ENCODE data around the gene EHBP1.

EHBP1 gene

DNA sequence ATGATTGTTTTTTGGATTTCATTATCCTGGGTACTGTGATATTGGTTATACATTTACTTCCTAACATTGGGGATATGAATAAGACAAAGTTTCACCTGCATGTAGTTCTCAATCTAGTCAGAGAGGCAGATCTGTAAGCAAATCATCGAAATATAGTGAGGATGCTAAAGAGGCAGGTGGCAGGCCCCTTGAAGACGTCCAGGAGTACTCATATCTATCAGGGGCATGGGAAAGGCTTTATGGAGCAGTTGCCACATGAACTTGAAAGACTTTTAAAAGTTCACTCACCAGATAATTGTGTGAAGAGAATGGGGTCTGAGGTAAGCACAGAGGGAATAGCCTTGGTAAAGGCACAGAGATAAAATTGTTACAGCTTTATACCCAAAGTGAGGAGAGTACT is 78.8 kb downstream of the EHBP1 start:
- no peak for DNase-seq (ENCODE audit: low read depth, low spot score)

DNA sequence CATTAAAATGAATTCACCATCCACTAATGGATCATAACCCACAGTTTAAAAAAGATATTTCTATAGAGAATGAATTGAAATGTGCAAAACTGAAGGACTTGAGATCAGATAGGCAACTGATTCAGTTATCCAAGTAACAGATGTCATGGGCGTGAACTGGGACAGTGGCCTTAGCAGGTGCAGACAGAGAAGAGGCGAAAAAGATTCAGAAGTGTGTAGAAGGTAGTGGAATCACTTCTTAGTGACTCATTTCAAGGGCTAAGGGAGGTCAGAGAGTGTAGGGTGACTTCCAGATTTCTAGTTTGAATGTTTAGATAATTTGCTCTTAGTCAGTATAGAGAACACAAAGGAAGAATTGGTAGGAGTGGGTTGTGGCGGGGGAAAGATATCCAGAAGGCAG is 79.7 kb downstream of the EHBP1 start:
- DNase-seq (ENCODE audit: low read depth, low spot score) = no peak

DNA sequence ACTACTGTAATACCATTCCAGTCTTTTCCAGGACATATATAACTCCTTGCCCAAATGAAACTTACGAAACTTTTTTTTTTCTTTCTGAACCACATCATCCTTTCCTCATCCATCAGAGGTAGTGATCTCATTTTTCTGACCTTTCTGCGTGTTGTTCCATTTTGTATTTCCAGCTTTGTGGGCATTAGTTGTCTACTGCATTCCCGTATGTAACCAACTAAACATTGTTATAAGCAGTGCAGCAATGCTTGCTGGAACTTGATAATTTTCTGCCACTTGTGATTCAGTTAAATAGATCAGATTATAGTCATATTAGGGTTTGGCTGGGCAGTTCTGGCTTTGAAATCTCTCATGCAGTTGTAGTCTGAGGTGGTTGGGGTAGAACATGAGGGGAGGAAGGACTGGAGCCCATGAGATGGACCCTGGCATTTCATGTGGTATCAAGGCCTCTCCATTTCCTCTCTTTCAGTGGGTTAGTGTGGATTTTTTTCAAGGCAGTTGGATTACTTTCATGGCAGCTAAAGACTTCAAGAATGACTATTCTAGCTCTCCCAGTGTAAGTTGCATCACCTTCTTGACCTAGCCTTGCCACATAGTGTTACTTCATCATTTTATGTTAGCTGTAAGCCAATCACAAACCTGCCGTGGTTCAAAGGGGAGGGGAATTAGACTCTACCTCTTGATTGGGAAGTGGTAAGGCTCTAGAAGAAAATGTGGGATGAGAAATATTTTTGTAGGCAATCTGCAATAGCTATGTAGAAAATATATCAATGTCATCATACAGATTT is 80.5 kb downstream of the EHBP1 start:
- DNase-seq (ENCODE audit: low read depth, low spot score) = no peak

- DNase-seq (ENCODE audit: low read depth, low spot score) = no peak
Observed at GRCh38 chr2:62787386-62787785, 81.9 kb downstream of the EHBP1 start.

- no peak for DNase-seq (ENCODE audit: low read depth, low spot score)
Observed at GRCh38 chr2:62789518-62789917, 84.0 kb downstream of the EHBP1 start.

DNA sequence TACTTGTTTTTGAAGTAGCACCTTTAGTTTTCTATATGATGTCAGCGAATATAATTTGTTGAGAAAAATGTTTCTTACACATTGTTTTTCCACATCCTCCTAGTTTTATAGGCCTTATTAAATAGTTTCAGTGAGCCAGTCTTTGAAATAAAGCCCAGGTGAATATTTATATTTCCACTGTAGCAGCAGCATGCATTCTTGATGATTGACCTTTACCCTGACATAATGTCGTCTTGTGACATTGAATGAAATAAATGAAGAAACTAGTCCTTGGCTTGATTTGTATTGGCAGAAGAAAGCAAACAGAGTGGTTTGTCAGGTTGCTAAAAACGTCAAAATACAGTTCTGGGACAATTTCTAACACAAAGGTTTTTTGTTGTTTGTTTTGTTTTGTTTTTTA is 84.4 kb downstream of the EHBP1 start:
- no peak for DNase-seq (ENCODE audit: low read depth, low spot score)

GRCh38 chr2:62792408-62792807 is 86.9 kb downstream of the EHBP1 start:
- no peak for DNase-seq (ENCODE audit: low read depth, low spot score)

GRCh38 chr2:62793213-62793612 is 87.7 kb downstream of the EHBP1 start:
- DNase-seq (ENCODE audit: low read depth, low spot score) = no peak

DNA sequence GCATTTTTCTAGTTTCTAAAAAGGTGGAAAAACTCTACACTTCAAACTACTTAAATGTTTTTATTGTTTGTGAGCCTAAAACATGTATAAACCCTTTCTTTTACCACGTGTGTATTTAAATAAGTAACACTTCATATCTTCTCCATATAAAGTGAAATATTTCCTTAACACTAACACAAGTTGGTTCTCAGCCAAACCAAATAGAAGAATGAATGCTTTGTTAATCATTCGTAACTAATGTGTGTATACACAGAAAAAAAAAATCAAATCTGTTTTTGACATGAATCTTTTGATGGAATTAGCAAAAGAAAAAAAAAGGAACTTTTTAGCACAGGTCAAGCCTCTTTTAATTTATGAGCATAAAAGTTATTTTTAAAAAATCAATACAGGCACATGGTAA is 89.3 kb downstream of the EHBP1 start:
- DNase-seq (ENCODE audit: low read depth, low spot score) = no peak

DNA sequence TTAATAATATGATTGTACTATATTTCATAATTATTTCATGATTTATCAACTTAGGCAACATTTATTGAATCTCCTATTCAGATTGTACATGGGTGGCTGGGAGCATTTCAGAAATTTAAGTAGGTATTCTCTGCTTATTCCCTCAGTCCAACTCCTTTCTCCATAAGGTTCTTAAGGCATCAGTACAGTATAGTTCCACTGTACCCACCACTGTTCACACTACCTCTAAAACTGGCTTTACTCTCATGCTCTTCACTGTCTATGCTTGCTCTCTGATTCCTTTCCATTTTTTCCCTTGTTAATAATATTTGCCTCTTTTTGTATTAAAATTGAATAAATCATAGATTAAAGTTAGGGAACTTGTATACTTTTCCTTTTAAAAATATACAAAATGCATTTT is 89.8 kb downstream of the EHBP1 start:
- no peak for DNase-seq (ENCODE audit: low read depth, low spot score)

DNA sequence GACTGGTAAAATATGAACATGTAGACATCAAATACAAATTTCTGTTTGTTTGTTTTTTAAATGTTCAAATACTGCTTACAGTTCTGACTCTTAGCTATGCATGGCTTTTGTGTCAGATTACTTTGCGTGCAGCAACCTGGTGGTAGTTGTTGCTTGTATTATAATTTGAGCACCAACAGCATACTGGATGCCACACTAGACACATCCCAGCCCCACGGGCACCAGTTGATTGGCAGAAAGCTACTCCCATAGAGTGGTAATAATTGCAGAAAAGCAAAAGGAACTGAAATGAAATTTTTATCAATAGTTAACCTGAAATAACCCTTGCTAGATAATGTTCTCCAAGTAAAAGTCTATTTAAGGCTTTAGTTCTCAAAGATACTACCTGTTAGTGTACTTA is 91.6 kb downstream of the EHBP1 start:
- DNase-seq (ENCODE audit: low read depth, low spot score) = no peak

- DNase-seq (ENCODE audit: low read depth, low spot score) = no peak
Observed at GRCh38 chr2:62800618-62801017, 95.1 kb downstream of the EHBP1 start.

DNA sequence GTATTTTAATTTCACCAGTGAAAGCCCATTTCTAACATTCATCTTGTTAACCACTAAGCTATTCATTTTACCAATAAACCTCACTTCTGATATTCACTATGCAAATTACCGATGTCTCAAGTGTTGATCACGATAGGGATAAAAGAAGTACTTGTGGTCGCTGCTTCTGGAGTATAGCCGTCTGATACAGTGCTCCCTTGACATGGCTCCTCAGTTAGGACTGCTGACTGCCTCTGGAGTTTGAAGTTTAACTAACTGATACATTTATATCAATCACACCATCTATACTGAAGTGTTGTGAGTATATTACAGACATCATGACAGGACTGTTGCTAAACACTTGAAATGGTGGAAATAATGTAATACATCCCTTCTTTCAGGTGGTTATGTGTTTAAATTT is 95.6 kb downstream of the EHBP1 start:
- DNase-seq (ENCODE audit: low read depth, low spot score) = no peak

DNA sequence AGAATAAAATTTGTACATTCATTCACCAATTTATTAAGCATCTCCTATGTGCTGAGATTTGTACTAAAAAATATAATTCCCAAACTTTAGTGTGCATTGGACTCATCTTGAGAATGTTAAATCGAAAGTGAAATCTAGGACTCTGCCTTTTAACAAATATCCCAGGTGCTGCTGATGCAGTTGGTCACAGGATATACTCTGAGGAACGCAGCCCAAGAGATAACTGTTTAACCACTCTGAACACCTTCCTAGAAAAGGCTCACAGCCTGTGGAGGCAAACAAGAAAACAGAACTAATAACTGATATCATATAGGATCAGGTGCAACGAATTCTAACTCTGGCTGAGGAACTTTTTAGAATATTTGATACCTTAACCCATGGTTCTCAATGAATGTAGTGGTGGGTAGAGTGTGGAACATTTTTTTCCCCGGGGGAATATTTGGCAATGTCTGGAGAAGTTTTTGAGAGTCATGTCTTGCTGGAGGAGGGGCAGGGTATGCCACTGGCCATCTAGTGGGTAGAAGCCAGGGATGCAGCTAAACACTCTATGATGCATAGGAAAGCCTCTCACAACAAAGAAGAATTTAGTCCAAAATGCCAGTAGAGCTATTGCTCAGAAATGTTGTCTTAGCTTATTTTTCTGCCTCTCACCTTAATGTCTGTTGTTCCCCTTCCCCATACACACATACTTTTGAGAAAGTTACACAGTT is 96.5 kb downstream of the EHBP1 start:
- no peak for DNase-seq (ENCODE audit: low read depth, low spot score)

GRCh38 chr2:62803961-62804360 is 98.4 kb downstream of the EHBP1 start:
- DNase-seq (ENCODE audit: low read depth, low spot score) = no peak

- no peak for DNase-seq (ENCODE audit: low read depth, low spot score)
Observed at GRCh38 chr2:62806231-62806630, 100.7 kb downstream of the EHBP1 start.

DNA sequence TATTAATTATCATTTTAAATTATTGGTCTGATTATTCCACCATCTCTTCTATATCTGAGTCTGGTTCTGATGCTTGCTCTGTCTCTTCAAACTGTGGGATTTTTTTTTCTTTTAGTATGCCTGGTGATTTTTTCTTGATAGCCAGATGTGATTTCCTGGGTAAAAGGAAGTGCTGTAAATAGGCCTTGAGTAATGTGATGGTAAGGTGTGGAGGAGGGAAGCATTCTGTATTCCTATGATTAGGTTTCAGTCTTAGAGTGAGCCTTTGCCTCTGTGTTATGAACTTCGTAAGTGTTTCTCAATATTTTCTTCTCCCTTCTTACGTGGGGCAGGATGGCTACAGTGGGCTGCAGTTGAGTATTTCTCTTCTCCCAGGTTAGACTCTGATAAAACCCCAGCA is 103.0 kb downstream of the EHBP1 start:
- DNase-seq (ENCODE audit: low read depth, low spot score) = no peak

DNA sequence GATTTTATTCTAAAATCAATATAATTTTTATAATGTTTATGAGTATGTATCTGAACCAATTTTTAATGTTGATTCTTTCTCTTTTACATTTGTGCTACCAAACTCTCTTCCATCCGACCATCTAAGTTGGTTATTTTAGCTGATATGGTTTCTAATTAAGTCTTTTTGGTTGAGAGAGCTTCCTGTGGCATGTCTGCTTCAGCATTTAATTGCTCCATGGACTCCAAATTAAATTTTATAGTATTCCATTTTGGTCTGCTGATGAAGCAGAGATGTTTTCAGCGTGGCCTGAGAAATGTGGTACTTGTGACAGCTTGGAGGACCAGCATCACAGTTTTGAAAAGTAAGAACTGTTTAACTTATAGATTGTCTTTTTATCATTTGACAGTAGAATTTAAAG is 105.6 kb downstream of the EHBP1 start:
- DNase-seq (ENCODE audit: low read depth, low spot score) = no peak

GRCh38 chr2:62811972-62812371 is 106.5 kb downstream of the EHBP1 start:
- DNase-seq (ENCODE audit: low read depth, low spot score) = no peak

GRCh38 chr2:62812921-62813825 is 107.7 kb downstream of the EHBP1 start:
- DNase-seq (ENCODE audit: low read depth, low spot score) = no peak

- DNase-seq (ENCODE audit: low read depth, low spot score) = no peak
Observed at GRCh38 chr2:62814123-62814522, 108.6 kb downstream of the EHBP1 start.

DNA sequence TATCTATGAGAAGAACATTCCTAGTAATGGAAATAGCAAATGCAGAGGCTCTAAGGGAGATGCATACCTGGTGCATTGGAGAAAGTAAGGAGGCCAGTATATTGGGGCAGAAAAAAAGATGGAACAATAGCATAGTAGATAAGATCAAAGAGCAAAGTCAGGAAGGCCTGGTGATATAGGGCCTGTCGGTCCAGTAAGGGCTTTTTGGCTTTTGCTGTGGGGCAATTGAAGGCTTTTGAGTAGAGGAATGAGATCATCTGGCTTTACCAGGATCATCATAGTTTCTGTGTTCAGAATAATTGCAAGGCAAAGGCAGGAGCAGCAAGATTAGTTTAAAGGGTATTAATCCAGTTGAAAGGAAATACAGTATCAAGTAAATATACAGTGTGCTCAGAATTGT is 111.8 kb downstream of the EHBP1 start:
- DNase-seq (ENCODE audit: low read depth, low spot score) = no peak

All from activated naive CD8-positive, alpha-beta T cell treated with anti-CD3 and anti-CD28 coated beads, Interleukin-2, amount 50 U/mL, for 16 hours (primary cell).